H1 (cell line): ENCODE measurements around the gene FLNC. TPM values are rescaled to one million over a fixed set of nuclear protein-coding genes. Genes with fewer than 3 reads are reported as not detected.

ENCODE experiments used
- BRCA1 ChIP-seq: IDR thresholded peaks from 2 replicates; pipeline ENCODE4 v1.6.1; 2012; ENCODE audit warnings: low read depth, low read length, improper control_type of control experiment
- PHF8 ChIP-seq: fragments of 200-600 bp; sonication (generic); conservative IDR thresholded peaks from 2 replicates; pipeline ENCODE4 v1.7.1; 2012; ENCODE audit warnings: low read depth, mild to moderate bottlenecking, inconsistent platforms, low read length, moderate library complexity
- polyA plus RNA-seq, 7 experiments: library from polyadenylated mRNA; depleted of rRNA in 3 of 7; stranded (reverse) in 5 of 7; unstranded in 2 of 7; fragments of >200 nt in 5 of 7; fragments of 200-250 nt in 2 of 7; gene quantifications; 1 replicate in 5 of 7; 2 replicates in 1 of 7; 4 replicates in 1 of 7; pipeline versions ENCODE4 v1.2.1 to v1.2.3, GENCODE V29; 2011 to 2013; ENCODE audit warnings: missing spikeins in 2 of 7, mixed read lengths in 2 of 7
- total RNA-seq: library from RNA; stranded (reverse); fragmentation: NEBNext Ultra II Directional; extraction: Animal tissue kit (Norgen Biotek cat#: 25700); gene quantifications from 2 replicates; pipeline ENCODE4 v1.2.1, GENCODE V29; 2021

The FLNC gene
- total and polyA plus RNA-seq, 2 of the 8 experiments (the other 6 are each of a cell fraction or from before 2014, with no cell fraction given): 1.9 to 10.7 TPM

- no peak for TF ChIP-seq PHF8
- TF ChIP-seq BRCA1: no peak
Measured at GRCh38 chr7:128872394-128872824, 42.2 kb downstream of the FLNC start (continued).
